NB4 (cell line): ENCODE results near the gene RTP4.
"Not testable (repeated sequence)": the region's sequence is repeated elsewhere in the genome, so short reads cannot be mapped to it uniquely, and the experiment has no call there.

Experiments used
- DNase-seq: peaks from one replicate; pipeline ENCODE4 v3.0.0; 2010; ENCODE audit warnings: low read depth
- H3K4me3 ChIP-seq: one replicate; pipeline ENCODE4 v1.5.1; 2011; ENCODE audit warnings: mild to moderate bottlenecking, low read depth, low read length, moderate library complexity
- CTCF ChIP-seq: IDR thresholded peaks from one replicate; pipeline ENCODE4 v1.5.1; 2012; ENCODE audit warnings: low read depth, low read length
- MAX ChIP-seq: IDR thresholded peaks from 2 replicates; pipeline ENCODE4 v1.6.1; 2011; ENCODE audit warnings: low read depth, low read length
- MYC ChIP-seq: IDR thresholded peaks from 2 replicates; pipeline ENCODE4 v1.6.1; 2011; ENCODE audit warnings: low read depth, low read length
- POLR2A ChIP-seq: IDR thresholded peaks from 2 replicates; pipeline ENCODE4 v1.6.1; 2011; ENCODE audit warnings: mild to moderate bottlenecking; ENCODE audit not compliant: insufficient read length; ENCODE audit errors: extremely low read depth

RTP4 gene

GRCh38 chr3:187396661-187397060, 28.5 kb downstream of the RTP4 start:
- TF ChIP-seq MAX (no peak), CTCF (no peak), MYC (no peak), POLR2A (no peak)
- DNase-seq: no peak
- no peak overlapping the region for H3K4me3 ChIP-seq

GRCh38 chr3:187398955-187399354, 30.8 kb downstream of the RTP4 start:
- no peak for DNase-seq
- TF ChIP-seq MAX (no peak), POLR2A (no peak), CTCF (no peak), MYC (no peak)
- no peak overlapping the region for H3K4me3 ChIP-seq

- TF ChIP-seq MAX (no peak), CTCF (no peak)
- no peak overlapping the region for H3K4me3 ChIP-seq
- DNase-seq: no peak
Observed at GRCh38 chr3:187400756-187401155, 32.6 kb downstream of the RTP4 start.

- no peak for TF ChIP-seq MYC
- no peak for TF ChIP-seq CTCF
- no peak for DNase-seq
- no peak overlapping the region for H3K4me3 ChIP-seq
Observed at GRCh38 chr3:187401856-187402255, 33.7 kb downstream of the RTP4 start.

GRCh38 chr3:187403768-187404288, 35.6 kb downstream of the RTP4 start:
- H3K4me3 ChIP-seq: no peak overlapping the region
- no peak for TF ChIP-seq POLR2A
- no peak for TF ChIP-seq MAX
- no peak for TF ChIP-seq CTCF
- TF ChIP-seq MYC: no peak
- DNase-seq: no peak

- DNase-seq: no peak
- TF ChIP-seq POLR2A: no peak
- TF ChIP-seq MAX: no peak
- TF ChIP-seq CTCF: no peak
- no peak for TF ChIP-seq MYC
Observed at GRCh38 chr3:187406927-187407326, 38.7 kb downstream of the RTP4 start.

GRCh38 chr3:187411991-187412781, 44.0 kb downstream of the RTP4 start:
- DNase-seq, H3K4me3 ChIP-seq: not testable (repeated sequence)

More at GRCh38 chr3:187406927-187407326, 38.7 kb downstream of the RTP4 start:
- H3K4me3 ChIP-seq: no peak overlapping the region
